Muscle layer of duodenum (tissue), 2 donors: ENCODE results near the gene UBE2L6.
A peak's percentile ranks its signal among the peaks of the same experiment; 100 is the strongest.

Experiments
- H3K27ac ChIP-seq: one replicate; pipeline ENCODE4 v1.7.0; 2013; ENCODE audit warnings: mild to moderate bottlenecking, low read length
- H3K27me3 ChIP-seq: one replicate; pipeline ENCODE4 v1.7.0; 2013; ENCODE audit warnings: low read depth, mild to moderate bottlenecking, control low read depth, low read length
- H3K36me3 ChIP-seq, 2 donors: one replicate each; pipeline ENCODE4 v1.7.0; 2013; ENCODE audit warnings: low read length in 2 of 2, control low read depth in 1 of 2, mild to moderate bottlenecking in 1 of 2; ENCODE audit not compliant: insufficient read depth in 2 of 2, control insufficient read depth in 1 of 2
- H3K4me1 ChIP-seq, 2 donors: one replicate each; pipeline ENCODE4 v1.7.0; 2013; ENCODE audit warnings: low read length in 2 of 2, mild to moderate bottlenecking in 2 of 2, control low read depth in 1 of 2, moderate library complexity in 1 of 2; ENCODE audit not compliant: insufficient read depth in 2 of 2, control insufficient read depth in 1 of 2
- H3K4me3 ChIP-seq, 2 donors: one replicate each; pipeline ENCODE4 v1.7.0; 2013; ENCODE audit warnings: low read length in 2 of 2, low read depth in 1 of 2, mild to moderate bottlenecking in 1 of 2
- H3K9me3 ChIP-seq, 2 donors: one replicate each; pipeline ENCODE4 v1.7.0; 2013; ENCODE audit warnings: low read length in 2 of 2, control low read depth in 1 of 2, mild to moderate bottlenecking in 1 of 2; ENCODE audit not compliant: control insufficient read depth in 1 of 2
- donor health status: healthy.

The UBE2L6 gene

DNA sequence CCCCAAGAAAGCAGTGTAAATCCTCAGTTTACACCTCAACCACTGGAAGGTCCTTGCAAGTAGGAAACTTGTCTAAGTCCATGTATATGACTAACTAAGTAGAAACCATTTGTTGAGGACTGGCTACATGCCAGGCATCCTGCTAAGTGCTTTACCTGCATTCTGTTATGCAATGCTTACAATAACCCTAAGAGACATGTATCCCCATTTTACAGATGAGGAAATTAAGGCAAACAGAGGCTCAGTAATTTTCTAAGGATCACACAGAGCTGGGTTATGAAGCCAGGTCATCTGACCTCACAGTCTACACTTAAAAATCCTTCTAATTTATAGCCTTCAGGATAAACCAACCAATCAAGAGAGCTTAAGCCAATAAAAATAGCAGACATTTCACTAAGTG lies 38.5 kb downstream of the UBE2L6 start:
- peaks cover 5 to 12% of the 10 kb centered on the region in 2 donors for H3K36me3 ChIP-seq
- no peaks in the 10 kb centered on the region for H3K27me3 ChIP-seq
- peaks cover 5 to 22% of the 10 kb centered on the region in 2 donors for H3K4me1 ChIP-seq
- no peak overlapping the region for H3K27ac ChIP-seq
- no peaks in the 10 kb centered on the region for H3K9me3 ChIP-seq
- no peak overlapping the region for H3K4me3 ChIP-seq

DNA sequence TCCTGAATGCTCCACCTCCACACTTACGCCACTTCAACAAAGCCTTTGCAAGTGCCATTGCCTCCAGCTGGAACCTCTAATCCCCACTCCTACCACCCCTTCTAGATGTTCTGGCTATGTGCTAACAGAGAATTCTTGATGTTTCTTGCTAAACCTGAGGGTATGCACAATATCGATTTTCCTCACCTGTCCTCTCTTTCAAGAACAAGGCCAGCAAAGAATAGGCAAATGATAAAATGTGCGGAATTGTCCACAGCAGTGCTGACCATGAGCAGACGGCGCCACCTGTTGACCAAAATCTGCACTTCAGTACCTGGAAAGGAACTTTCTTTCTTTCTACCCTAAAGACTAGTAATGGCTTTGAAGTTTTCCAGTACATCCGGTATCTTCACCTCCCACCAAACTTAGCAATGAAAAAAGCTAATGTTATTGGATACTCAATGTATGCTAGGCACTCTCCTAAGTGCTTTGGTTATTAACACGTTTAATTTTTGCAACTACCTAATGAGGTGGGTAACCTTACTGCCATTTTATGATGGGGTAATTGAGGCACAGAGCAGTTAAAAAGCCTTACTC lies 40.3 kb downstream of the UBE2L6 start:
- Histone ChIP-seq H3K9me3 (no peaks in the 10 kb centered on the region), H3K27me3 (no peaks in the 10 kb centered on the region), H3K4me3 (no peak overlapping the region), H3K36me3 (peaks cover 5 to 12% of the 10 kb centered on the region in 2 donors), H3K27ac (no peak overlapping the region), H3K4me1 (peaks cover 5 to 22% of the 10 kb centered on the region in 2 donors)

DNA sequence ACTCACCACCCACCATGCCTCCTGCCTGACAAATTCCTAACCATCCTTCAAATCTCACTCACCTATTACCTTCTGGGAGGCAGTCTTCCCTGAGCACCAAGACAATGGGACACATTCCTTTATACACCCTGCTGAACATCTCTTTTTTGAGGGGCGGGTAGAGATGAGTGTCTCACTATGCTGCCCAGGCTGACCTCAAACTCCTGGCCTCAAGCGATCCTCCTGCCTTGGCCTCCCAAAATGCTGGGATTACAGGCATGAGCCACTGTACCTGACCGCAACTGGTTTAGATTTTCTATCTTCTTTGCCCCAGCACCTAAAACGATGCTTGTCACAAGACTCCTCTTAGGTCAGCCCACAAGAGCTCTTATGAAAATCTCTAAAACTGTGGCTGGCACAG lies 44.1 kb downstream of the UBE2L6 start:
- no peaks in the 10 kb centered on the region for H3K27me3 ChIP-seq
- H3K4me3 ChIP-seq = no peak overlapping the region
- no peak overlapping the region for H3K27ac ChIP-seq
- H3K36me3 ChIP-seq = peaks cover under 1 to 5% of the 10 kb centered on the region in 2 donors
- no peaks in the 10 kb centered on the region for H3K4me1 ChIP-seq
- H3K9me3 ChIP-seq = no peaks in the 10 kb centered on the region

DNA sequence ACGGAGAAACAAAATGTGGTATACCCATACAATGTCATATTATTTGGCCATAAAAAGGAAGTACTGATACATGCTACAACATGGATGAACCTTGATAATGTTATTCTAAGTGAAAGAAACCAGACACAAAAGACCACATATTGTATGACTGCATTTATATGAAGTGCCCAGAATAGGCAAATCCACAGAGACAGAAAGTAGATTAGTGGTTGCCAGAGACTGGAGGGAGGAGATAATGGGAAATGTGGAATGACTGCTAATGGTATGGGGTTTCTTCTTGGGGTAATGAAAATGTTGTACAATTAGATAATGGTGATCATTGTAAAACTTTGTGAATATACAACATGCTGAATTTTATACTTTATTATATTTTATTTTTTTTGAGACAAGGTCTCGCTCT lies 46.4 kb downstream of the UBE2L6 start:
- no peaks in the 10 kb centered on the region for H3K36me3 ChIP-seq
- H3K4me3 ChIP-seq = no peak overlapping the region
- no peaks in the 10 kb centered on the region for H3K27me3 ChIP-seq
- no peak overlapping the region for H3K27ac ChIP-seq
- H3K9me3 ChIP-seq = no peaks in the 10 kb centered on the region
- peaks cover 0 to under 1% of the 10 kb centered on the region in 2 donors for H3K4me1 ChIP-seq

DNA sequence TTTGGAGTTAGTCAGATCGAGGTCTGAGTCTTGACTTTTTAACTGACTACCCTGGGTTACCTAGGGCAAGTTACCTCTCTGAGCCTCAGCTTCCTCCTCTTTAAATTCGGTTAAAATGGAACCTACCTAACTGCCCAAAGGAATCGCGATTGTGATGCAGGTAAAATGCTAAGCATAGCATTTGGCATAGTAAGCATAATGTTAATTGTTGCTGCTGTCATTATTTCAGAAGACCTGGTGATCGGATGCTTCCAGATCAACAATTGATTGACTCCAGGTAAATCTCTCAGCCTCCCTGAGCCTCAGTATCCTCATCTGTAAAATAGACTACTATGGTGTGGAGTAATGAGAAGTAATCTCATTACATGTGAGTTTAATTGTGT lies 51.4 kb downstream of the UBE2L6 start:
- H3K9me3 ChIP-seq = no peaks in the 10 kb centered on the region
- no peak overlapping the region for H3K27ac ChIP-seq
- no peaks in the 10 kb centered on the region for H3K27me3 ChIP-seq
- H3K4me3 ChIP-seq = peak overlapping the region; percentile 88 to 94
- no peaks in the 10 kb centered on the region for H3K36me3 ChIP-seq
- peaks cover 0 to 25% of the 10 kb centered on the region in 2 donors for H3K4me1 ChIP-seq

DNA sequence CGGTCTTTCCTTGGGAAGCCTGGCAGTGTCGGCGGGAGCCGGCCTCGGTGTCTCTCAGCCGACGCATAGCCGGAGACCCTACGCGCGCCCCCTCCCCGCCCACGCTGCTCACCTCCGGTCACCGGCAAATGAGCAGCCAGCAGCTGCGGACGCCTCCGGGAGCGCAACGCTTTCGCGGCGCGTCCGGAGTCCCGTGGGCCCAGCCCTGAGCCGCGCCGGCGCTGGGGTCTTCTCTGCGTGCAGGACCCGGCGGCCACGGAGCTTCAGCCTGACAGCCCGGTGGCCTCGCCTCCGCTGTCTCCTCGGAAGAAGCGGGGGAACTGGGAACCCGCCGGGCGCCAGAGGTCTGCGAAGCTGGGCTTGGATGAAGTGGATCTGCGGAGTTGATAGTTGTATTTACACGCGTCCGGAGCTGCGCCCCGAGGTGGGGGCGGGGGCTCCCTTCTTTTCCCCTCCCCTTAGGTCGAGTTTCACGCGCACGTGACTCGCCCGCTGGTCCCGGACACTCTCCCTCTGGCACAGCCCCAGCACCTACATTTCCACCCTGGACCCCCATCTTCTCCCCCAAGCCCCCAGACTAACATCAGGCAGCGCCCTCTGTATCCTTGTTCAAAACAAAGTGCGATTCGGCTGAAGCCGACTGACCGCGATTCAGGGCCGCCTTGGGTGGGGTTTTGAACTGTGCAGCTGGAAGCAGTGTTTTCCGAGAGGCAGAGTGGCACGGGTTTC lies 52.0 kb downstream of the UBE2L6 start, which contains the start of gene SLC43A1:
Gene SLC43A1 (minus strand): TSS at position 371 of the 729 bp plus-strand sequence. CDS start 1,591 bp downstream, outside the sequence.
- Histone ChIP-seq H3K9me3 (no peaks in the 10 kb centered on the region), H3K27ac (no peak within 1 kb of the TSS), H3K27me3 (no peaks in the 10 kb centered on the region), H3K36me3 (no peaks in the 10 kb centered on the region), H3K4me3 (peak within 1 kb of the TSS; percentile 88 to 94), H3K4me1 (peaks cover 0 to 25% of the 10 kb centered on the region in 2 donors)

DNA sequence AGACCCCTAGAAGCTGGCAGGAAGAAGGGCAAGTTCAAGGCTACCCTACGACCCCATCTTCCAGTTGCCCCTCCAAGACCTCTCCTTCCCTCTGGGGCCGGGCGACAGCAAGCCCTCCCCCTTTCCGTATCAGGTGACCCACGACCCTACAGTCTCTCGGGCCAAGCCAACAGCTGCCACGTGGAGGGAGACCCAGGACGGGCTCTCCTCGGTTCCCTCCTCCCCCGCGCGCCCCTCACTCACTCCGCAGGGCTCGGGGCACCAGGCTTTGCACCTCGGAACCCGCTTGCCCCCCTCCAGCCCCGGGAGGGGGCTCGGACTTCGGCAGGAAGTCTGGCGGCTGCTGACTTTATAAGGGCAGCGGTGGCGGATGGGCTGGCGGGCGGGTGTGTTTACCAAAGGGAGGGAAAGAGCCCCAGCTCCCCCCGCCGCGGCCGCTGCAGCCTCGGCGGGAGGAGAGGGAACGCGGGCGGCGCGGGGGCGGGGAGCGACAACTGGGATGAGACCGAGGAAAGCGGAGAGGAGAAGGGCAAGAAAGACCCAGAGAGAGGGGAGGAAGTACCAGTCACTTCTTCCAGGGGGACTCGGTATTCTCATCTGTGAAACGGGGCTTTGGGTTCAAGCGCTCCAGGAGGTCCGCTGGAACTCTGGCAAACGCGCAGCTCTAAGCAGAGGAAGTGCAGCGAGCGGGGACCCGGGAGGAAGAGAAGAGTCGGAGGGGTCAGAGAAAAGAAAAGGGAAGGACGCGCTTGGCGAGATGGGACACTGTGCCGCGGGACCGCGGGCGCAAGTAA lies 52.7 kb downstream of the UBE2L6 start:
- Histone ChIP-seq H3K27ac (no peak overlapping the region), H3K4me1 (peaks cover 0 to 25% of the 10 kb centered on the region in 2 donors), H3K36me3 (no peaks in the 10 kb centered on the region), H3K9me3 (no peaks in the 10 kb centered on the region), H3K4me3 (peak overlapping the region; percentile 88 to 94), H3K27me3 (no peaks in the 10 kb centered on the region)

DNA sequence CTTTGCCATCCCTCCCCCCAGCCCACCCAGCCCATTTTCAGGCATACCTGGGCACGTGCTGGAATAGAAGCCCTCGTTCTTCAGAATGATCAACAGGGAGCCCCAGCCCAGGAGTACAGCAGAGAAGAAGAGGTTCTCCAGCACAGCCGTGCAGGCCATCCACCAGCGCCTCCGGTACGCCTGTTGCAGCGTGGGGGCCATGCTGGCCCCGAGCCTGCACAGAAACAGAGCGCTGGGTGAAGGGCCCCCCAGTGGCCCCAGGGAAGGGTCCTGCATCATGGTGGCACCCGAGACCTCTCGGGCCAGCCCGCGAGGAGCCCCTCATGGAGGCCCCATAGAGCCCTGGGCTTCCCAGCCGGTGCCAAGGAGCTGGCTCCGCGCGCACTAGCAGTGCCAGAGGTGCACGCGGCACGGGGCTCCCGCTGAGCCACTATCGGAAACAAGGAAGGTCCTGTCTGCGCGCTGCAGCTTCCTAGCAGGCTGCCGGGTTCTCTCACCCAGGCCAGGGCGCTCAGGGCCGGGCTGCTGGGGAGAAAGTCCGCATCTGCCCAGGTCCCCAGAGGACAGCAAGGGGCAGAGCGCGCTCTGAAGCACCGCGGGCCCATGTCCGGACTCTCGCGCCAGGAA lies 53.4 kb downstream of the UBE2L6 start:
- H3K27ac ChIP-seq = no peak overlapping the region
- peak overlapping the region; percentile 88 to 94 for H3K4me3 ChIP-seq
- H3K36me3 ChIP-seq = no peaks in the 10 kb centered on the region
- no peaks in the 10 kb centered on the region for H3K9me3 ChIP-seq
- H3K4me1 ChIP-seq = peaks cover 0 to 25% of the 10 kb centered on the region in 2 donors
- H3K27me3 ChIP-seq = no peaks in the 10 kb centered on the region

DNA sequence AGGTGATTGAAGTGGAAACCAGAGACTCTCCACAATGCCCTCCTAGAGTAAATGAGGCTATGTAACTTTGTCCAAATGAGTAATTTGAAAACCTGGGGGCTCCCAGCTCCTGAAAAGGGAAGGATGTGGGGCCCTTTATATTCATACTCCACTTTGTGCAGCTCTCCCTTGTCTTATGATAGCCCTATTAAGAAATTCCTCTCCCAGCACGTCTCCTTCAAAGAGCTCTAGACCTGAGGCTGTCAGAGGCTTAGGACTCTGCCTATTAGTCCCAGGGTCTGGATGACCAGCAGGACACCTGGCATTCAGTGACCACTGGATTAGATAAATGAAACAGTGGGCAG lies 54.0 kb downstream of the UBE2L6 start:
- no peaks in the 10 kb centered on the region for H3K27me3 ChIP-seq
- H3K36me3 ChIP-seq = no peaks in the 10 kb centered on the region
- H3K27ac ChIP-seq = no peak overlapping the region
- peaks cover 0 to 25% of the 10 kb centered on the region in 2 donors for H3K4me1 ChIP-seq
- H3K4me3 ChIP-seq = no peak overlapping the region
- no peaks in the 10 kb centered on the region for H3K9me3 ChIP-seq

DNA sequence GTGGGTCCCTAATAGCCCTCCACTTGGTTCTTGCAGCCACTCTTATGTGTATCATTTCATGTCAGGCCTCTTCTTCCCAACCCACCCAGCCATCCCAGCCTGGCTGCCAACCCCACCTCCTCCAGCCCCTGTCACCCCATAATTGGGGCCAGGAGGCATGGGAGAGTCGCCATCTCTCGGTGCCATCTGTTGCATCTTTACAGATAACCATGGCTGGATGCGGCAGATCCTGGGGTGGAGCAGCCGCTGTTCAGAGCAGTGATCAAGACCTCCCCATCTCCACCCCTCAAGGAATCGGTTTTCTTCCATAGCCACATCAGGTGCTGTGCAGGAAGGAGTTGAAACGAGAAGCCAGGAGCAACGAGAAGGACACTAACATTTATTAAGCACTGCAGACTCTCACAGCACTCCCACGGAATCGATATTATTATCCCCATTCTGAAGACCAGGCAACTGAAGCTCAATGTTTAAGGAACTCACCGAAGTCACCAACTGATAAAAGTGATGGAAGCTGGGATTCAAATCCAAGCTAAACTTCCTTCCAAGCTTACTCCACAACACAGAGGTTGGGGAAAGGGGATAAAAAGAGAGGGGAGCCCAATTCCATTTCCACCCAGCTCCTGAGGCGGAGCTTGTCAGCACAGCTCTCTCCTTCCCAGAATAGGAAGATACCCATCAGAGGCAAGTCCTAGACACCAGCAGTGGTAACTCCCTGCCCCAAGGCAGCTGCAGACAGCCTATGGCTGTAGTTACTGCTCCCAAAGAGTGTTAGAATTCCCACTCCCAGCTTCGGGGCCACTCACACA lies 54.6 kb downstream of the UBE2L6 start:
- H3K36me3 ChIP-seq = no peaks in the 10 kb centered on the region
- H3K4me3 ChIP-seq = no peak overlapping the region
- H3K27ac ChIP-seq = no peak overlapping the region
- H3K9me3 ChIP-seq = no peaks in the 10 kb centered on the region
- peaks cover 0 to 25% of the 10 kb centered on the region in 2 donors for H3K4me1 ChIP-seq
- no peaks in the 10 kb centered on the region for H3K27me3 ChIP-seq
